Liver (tissue), 9 donors: ENCODE measurements around the gene ADNP. TPM values are rescaled to one million over a fixed set of nuclear protein-coding genes. Genes with fewer than 3 reads are reported as not detected.

Experiments used
- DNase-seq: peaks from one replicate; pipeline ENCODE4 v3.0.0-alpha.2; 2017; ENCODE audit warnings: low spot score
- H3K27ac ChIP-seq, 2 donors: one replicate each; pipeline ENCODE4 v1.7.0; 2013; ENCODE audit warnings: inconsistent platforms in 2 of 2, low read length in 2 of 2, control low read depth in 1 of 2, low read depth in 1 of 2, mild to moderate bottlenecking in 1 of 2
- H3K27me3 ChIP-seq, 4 donors: one replicate each; pipeline versions ENCODE4 v1.6.1 to v1.7.0; 2013; ENCODE audit warnings: low read length in 3 of 4, inconsistent platforms in 1 of 4, mild to moderate bottlenecking in 1 of 4, moderate library complexity in 1 of 4; ENCODE audit not compliant: control insufficient read depth in 4 of 4, insufficient read depth in 4 of 4
- H3K36me3 ChIP-seq, 4 donors: one replicate each; pipeline versions ENCODE4 v1.6.1 to v1.7.0; 2013; ENCODE audit warnings: low read length in 3 of 4, mild to moderate bottlenecking in 3 of 4, low read depth in 1 of 4, moderate library complexity in 1 of 4; ENCODE audit not compliant: control insufficient read depth in 4 of 4, insufficient read depth in 3 of 4
- H3K4me1 ChIP-seq, 4 donors: one replicate each; pipeline versions ENCODE4 v1.6.1 to v1.7.0; 2013; ENCODE audit warnings: low read length in 3 of 4, mild to moderate bottlenecking in 3 of 4, moderate library complexity in 1 of 4; ENCODE audit not compliant: control insufficient read depth in 4 of 4, insufficient read depth in 4 of 4
- H3K4me3 ChIP-seq, 3 donors: one replicate each; pipeline versions ENCODE4 v1.6.1 to v1.7.0; 2013; ENCODE audit warnings: low read length in 3 of 3, control low read depth in 1 of 3, low read depth in 1 of 3, mild to moderate bottlenecking in 1 of 3
- H3K9ac ChIP-seq, 2 donors: one replicate each; pipeline ENCODE4 v1.7.0; 2013; ENCODE audit warnings: low read length in 2 of 2, mild to moderate bottlenecking in 2 of 2, moderate library complexity in 2 of 2, control low read depth in 1 of 2, low read depth in 1 of 2
- H3K9me3 ChIP-seq, 4 donors: one replicate each; pipeline versions ENCODE4 v1.6.1 to v1.7.0; 2013; ENCODE audit warnings: low read length in 3 of 4; ENCODE audit not compliant: control insufficient read depth in 4 of 4
- FOXA1 ChIP-seq: IDR thresholded peaks from 2 replicates; pipeline ENCODE4 v1.6.1; 2016; ENCODE audit warnings: antibody characterized with exemption
- FOXA2 ChIP-seq: IDR thresholded peaks from 2 replicates; pipeline ENCODE4 v1.6.1; 2016; ENCODE audit warnings: antibody characterized with exemption
- HNF4A ChIP-seq, 2 donors: conservative IDR thresholded peaks; 2 replicates each; pipeline ENCODE4 v1.6.1; 2016; ENCODE audit warnings: antibody characterized with exemption in 2 of 2, mild to moderate bottlenecking in 2 of 2
- HNF4G ChIP-seq: IDR thresholded peaks from 2 replicates; pipeline ENCODE4 v1.6.1; 2016; ENCODE audit warnings: antibody characterized with exemption
- JUND ChIP-seq, 2 donors: IDR thresholded peaks; 2 replicates each; pipeline ENCODE4 v1.6.1; 2016; ENCODE audit warnings: antibody characterized with exemption in 2 of 2
- NR2F2 ChIP-seq: IDR thresholded peaks from 2 replicates; pipeline ENCODE4 v1.6.1; 2016; ENCODE audit warnings: antibody characterized with exemption
- RAD21 ChIP-seq, 2 donors: IDR thresholded peaks; 2 replicates each; pipeline ENCODE4 v1.6.1; 2016; ENCODE audit warnings: antibody characterized with exemption in 2 of 2, mild to moderate bottlenecking in 2 of 2
- RXRA ChIP-seq, 2 donors: IDR thresholded peaks; 2 replicates each; pipeline ENCODE4 v1.6.1; 2017 to 2018; ENCODE audit warnings: antibody characterized with exemption in 2 of 2, mild to moderate bottlenecking in 1 of 2
- SP1 ChIP-seq: IDR thresholded peaks from 2 replicates; pipeline ENCODE4 v1.6.1; 2018; ENCODE audit warnings: antibody characterized with exemption, mild to moderate bottlenecking
- TAF1 ChIP-seq: conservative IDR thresholded peaks from 2 replicates; pipeline ENCODE4 v1.6.1; 2016; ENCODE audit warnings: antibody characterized with exemption, mild to moderate bottlenecking
- YY1 ChIP-seq: IDR thresholded peaks from 2 replicates; pipeline ENCODE4 v1.6.1; 2016; ENCODE audit warnings: antibody characterized with exemption, mild to moderate bottlenecking
- WGBS: extraction: QIAGEN DNeasy Blood & Tissue Kit; methylation state at CpG from one replicate; pipeline ENCODE4 v1.1.7; 2013; 5-methylcytosine and 5-hydroxymethylcytosine counted together
- polyA plus RNA-seq, 2 donors: library from polyadenylated mRNA; stranded (reverse) in 1 of 2; unstranded in 1 of 2; fragments of 200-250 nt in 1 of 2; fragments of >200 nt in 1 of 2; fragmentation: Nextera tagmentation in 1 of 2; extraction: Ambion mirVana in 1 of 2; gene quantifications; one replicate each; pipeline versions ENCODE4 v1.2.1 to v1.2.3, GENCODE V29; 2013 to 2015
- total RNA-seq, 2 donors: library from RNA; depleted of rRNA; stranded (reverse); fragments of >200 nt; gene quantifications; one replicate each; pipeline ENCODE4 v1.2.3, GENCODE V29; 2014
- TF ChIP-seq, protein P1 (sequence below): fragments of 150-350 bp; IDR thresholded peaks from 2 replicates; pipeline ENCODE4 v1.5.1; 2017; ENCODE audit warnings: improper control_type of control experiment, low read depth, low read length; ENCODE audit not compliant: missing input control
- TF ChIP-seq, protein P2 (sequence below): IDR thresholded peaks from 2 replicates; pipeline ENCODE4 v1.6.1; 2016; ENCODE audit warnings: antibody characterized with exemption
- TF ChIP-seq, protein P3 (sequence below): IDR thresholded peaks from 2 replicates; pipeline ENCODE4 v1.6.1; 2016; ENCODE audit warnings: antibody characterized with exemption
- TF ChIP-seq, protein P4 (sequence below): IDR thresholded peaks from 2 replicates; pipeline ENCODE4 v1.6.1; 2016; ENCODE audit warnings: antibody characterized with exemption, mild to moderate bottlenecking
- donor health status: healthy.
- donor health status: healthy.
- donor health status: healthy.
- donor health status: healthy.
- donor health status: healthy.

The ADNP gene
- total and polyA plus RNA-seq, 4 donors, result 9.3 to 25.4 (median 20.1) TPM

DNA sequence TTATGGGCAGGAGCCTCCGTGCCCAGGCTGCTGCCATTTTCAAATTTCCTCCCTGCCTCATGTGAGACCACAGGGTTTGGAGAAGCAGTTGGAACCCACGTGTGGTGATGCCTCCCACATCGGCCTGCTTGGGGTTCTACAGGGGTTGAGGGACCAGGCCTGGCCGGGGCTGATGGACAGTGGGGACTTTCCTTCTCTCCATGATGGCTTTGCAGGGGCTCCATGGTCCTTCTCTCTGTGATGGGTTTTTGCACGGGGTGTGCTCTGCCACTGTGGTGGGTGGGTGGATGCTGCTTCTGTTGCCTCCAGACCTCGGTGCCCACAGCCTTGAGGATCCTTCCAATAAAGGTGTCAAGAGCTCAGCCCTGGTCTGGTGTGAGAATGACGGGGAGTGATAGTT, 54.4 kb downstream of the ADNP start (continued):
- TF ChIP-seq, protein P1, sequence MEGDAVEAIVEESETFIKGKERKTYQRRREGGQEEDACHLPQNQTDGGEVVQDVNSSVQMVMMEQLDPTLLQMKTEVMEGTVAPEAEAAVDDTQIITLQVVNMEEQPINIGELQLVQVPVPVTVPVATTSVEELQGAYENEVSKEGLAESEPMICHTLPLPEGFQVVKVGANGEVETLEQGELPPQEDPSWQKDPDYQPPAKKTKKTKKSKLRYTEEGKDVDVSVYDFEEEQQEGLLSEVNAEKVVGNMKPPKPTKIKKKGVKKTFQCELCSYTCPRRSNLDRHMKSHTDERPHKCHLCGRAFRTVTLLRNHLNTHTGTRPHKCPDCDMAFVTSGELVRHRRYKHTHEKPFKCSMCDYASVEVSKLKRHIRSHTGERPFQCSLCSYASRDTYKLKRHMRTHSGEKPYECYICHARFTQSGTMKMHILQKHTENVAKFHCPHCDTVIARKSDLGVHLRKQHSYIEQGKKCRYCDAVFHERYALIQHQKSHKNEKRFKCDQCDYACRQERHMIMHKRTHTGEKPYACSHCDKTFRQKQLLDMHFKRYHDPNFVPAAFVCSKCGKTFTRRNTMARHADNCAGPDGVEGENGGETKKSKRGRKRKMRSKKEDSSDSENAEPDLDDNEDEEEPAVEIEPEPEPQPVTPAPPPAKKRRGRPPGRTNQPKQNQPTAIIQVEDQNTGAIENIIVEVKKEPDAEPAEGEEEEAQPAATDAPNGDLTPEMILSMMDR, result no peak
- no peak for TF ChIP-seq RXRA (IDR thresholded peaks at IDR 0.05)

DNA sequence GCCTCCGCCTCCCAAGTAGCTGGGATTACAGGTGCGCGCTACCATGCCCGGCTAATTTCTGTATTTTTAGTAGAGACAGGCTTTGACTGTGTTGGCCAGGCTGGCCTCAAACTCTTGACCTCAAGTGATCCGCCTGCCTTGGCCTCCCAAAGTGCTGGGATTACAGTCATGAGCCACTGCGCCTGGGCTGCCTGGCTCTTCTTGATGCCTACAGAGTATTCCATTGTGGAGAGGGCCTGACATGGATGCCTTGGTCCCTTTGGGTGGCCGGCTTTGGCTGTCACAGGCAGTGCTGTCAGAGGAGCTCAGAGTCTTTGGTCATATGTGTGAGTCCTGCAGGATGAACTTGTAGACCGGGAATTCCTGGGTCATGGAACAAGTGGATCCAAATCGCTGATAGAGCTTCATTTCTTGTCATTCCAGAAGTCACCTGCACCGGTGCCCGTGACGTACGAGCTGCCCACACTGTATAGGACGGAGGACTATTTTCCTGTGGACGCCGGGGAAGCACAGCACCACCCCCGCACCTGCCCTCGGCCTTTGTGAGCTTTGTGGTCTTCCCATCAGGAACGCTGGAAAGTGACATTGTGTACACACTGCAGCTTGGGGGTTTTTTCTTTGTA, 55.1 kb downstream of the ADNP start:
- H3K9ac ChIP-seq, result no peak overlapping the region
- H3K9me3 ChIP-seq, result no peaks in the 10 kb centered on the region
- no peak for TF ChIP-seq SP1
- no peak for TF ChIP-seq FOXA2
- no peak for TF ChIP-seq TAF1
- no peak for TF ChIP-seq FOXA1
- TF ChIP-seq HNF4A (conservative IDR thresholded peaks at IDR 0.05), result no peak
- TF ChIP-seq, protein P1, result no peak
- TF ChIP-seq HNF4G, result no peak
- TF ChIP-seq JUND (IDR thresholded peaks at IDR 0.05), result no peak
- TF ChIP-seq, protein P2, sequence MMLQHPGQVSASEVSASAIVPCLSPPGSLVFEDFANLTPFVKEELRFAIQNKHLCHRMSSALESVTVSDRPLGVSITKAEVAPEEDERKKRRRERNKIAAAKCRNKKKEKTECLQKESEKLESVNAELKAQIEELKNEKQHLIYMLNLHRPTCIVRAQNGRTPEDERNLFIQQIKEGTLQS, result no peak
- TF ChIP-seq, protein P3, sequence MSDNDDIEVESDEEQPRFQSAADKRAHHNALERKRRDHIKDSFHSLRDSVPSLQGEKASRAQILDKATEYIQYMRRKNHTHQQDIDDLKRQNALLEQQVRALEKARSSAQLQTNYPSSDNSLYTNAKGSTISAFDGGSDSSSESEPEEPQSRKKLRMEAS, result no peak
- TF ChIP-seq NR2F2, result no peak
- no peak for TF ChIP-seq YY1
- no peak for TF ChIP-seq RXRA (IDR thresholded peaks at IDR 0.05)
- TF ChIP-seq, protein P4, sequence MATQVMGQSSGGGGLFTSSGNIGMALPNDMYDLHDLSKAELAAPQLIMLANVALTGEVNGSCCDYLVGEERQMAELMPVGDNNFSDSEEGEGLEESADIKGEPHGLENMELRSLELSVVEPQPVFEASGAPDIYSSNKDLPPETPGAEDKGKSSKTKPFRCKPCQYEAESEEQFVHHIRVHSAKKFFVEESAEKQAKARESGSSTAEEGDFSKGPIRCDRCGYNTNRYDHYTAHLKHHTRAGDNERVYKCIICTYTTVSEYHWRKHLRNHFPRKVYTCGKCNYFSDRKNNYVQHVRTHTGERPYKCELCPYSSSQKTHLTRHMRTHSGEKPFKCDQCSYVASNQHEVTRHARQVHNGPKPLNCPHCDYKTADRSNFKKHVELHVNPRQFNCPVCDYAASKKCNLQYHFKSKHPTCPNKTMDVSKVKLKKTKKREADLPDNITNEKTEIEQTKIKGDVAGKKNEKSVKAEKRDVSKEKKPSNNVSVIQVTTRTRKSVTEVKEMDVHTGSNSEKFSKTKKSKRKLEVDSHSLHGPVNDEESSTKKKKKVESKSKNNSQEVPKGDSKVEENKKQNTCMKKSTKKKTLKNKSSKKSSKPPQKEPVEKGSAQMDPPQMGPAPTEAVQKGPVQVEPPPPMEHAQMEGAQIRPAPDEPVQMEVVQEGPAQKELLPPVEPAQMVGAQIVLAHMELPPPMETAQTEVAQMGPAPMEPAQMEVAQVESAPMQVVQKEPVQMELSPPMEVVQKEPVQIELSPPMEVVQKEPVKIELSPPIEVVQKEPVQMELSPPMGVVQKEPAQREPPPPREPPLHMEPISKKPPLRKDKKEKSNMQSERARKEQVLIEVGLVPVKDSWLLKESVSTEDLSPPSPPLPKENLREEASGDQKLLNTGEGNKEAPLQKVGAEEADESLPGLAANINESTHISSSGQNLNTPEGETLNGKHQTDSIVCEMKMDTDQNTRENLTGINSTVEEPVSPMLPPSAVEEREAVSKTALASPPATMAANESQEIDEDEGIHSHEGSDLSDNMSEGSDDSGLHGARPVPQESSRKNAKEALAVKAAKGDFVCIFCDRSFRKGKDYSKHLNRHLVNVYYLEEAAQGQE, result no peak
- no peak for TF ChIP-seq RAD21 (IDR thresholded peaks at IDR 0.05)
- no peak for DNase-seq
- H3K4me1 ChIP-seq, result no peaks in the 10 kb centered on the region
- no peak overlapping the region for H3K4me3 ChIP-seq
- H3K36me3 ChIP-seq, result no peaks in the 10 kb centered on the region
- no peaks in the 10 kb centered on the region for H3K27me3 ChIP-seq
- 96% methylated on average over 19 of the region's 19 CpGs for WGBS
- no peak overlapping the region for H3K27ac ChIP-seq
